ENCODE measurements around the gene RAB41.
"Not testable (repeated sequence)": the region's sequence is repeated elsewhere in the genome, so short reads cannot be mapped to it uniquely, and the experiment has no call there.

Gene RAB41

GRCh38 chrX:70281951-70282350, at the start of gene RAB41:
Gene RAB41 (plus strand): TSS chrX:70282172. CDS start chrX:70282218, 46 bp downstream.
- no peak for DNase-seq (ENCODE audit: low read depth)

- DNase-seq (ENCODE audit: low read depth) = no peak
These were observed 47.6 kb upstream of the RAB41 start, which contains the start of gene AWAT1 for GRCh38 chrX:70234355-70234754. Gene AWAT1 (plus strand): TSS chrX:70234655. CDS start chrX:70234696, 41 bp downstream.

GRCh38 chrX:70240751-70241150, 41.2 kb upstream of the RAB41 start:
- DNase-seq (ENCODE audit: low read depth) = no peak

GRCh38 chrX:70241501-70241900, 40.5 kb upstream of the RAB41 start:
- DNase-seq (ENCODE audit: low read depth) = no peak

- DNase-seq (ENCODE audit: low read depth) = not testable (repeated sequence)
These were observed 38.4 kb upstream of the RAB41 start for GRCh38 chrX:70243601-70244000.

- DNase-seq (ENCODE audit: low read depth) = no peak
These were observed 37.1 kb upstream of the RAB41 start for GRCh38 chrX:70244881-70245280.

- DNase-seq (ENCODE audit: low read depth) = no peak
These were observed 34.7 kb upstream of the RAB41 start for GRCh38 chrX:70247252-70247651.

GRCh38 chrX:70252491-70252890, 29.5 kb upstream of the RAB41 start:
- no peak for DNase-seq (ENCODE audit: low read depth)

- DNase-seq (ENCODE audit: low read depth) = no peak
These were observed 28.5 kb upstream of the RAB41 start for GRCh38 chrX:70253377-70254062.

- no peak for DNase-seq (ENCODE audit: low read depth)
These were observed 27.9 kb upstream of the RAB41 start for GRCh38 chrX:70254063-70254400.

GRCh38 chrX:70254909-70255308, 27.1 kb upstream of the RAB41 start:
- DNase-seq (ENCODE audit: low read depth) = no peak

GRCh38 chrX:70255452-70255851, 26.5 kb upstream of the RAB41 start:
- DNase-seq (ENCODE audit: low read depth) = no peak

- no peak for DNase-seq (ENCODE audit: low read depth)
These were observed 24.3 kb upstream of the RAB41 start for GRCh38 chrX:70257423-70258288.

- DNase-seq (ENCODE audit: low read depth) = no peak
These were observed 21.9 kb upstream of the RAB41 start, which contains the start of gene P2RY4 for GRCh38 chrX:70260104-70260503. Gene P2RY4 (minus strand): TSS chrX:70260204. CDS start chrX:70259624, 580 bp downstream.

GRCh38 chrX:70262952-70263567, 18.9 kb upstream of the RAB41 start:
- no peak for DNase-seq (ENCODE audit: low read depth)

GRCh38 chrX:70264784-70265183, 17.2 kb upstream of the RAB41 start:
- no peak for DNase-seq (ENCODE audit: low read depth)

GRCh38 chrX:70268034-70268433, 13.9 kb upstream of the RAB41 start, which contains the start of gene ARR3:
Gene ARR3 (plus strand): TSS chrX:70268334. CDS start chrX:70269386, 1,052 bp downstream.
- no peak for DNase-seq (ENCODE audit: low read depth)

- DNase-seq (ENCODE audit: low read depth) = not testable (repeated sequence)
These were observed 7.9 kb upstream of the RAB41 start for GRCh38 chrX:70274029-70274428.

- no peak for DNase-seq (ENCODE audit: low read depth)
These were observed 2.9 kb upstream of the RAB41 start for GRCh38 chrX:70279081-70279480.

GRCh38 chrX:70280573-70280972, 1.4 kb upstream of the RAB41 start:
- DNase-seq (ENCODE audit: low read depth) = no peak

- DNase-seq (ENCODE audit: low read depth) = no peak
These were observed 7.3 kb downstream of the RAB41 start for GRCh38 chrX:70289168-70289792.
